HepG2 (cell line): Measurements from ENCODE around the gene GCC1. TPM values are rescaled to one million over a fixed set of nuclear protein-coding genes. Genes with fewer than 3 reads are reported as not detected.

Experiments used
- CAMTA2 ChIP-seq: sonication (generic); formaldehyde crosslinking; IDR thresholded peaks from 2 replicates; pipeline ENCODE4 v1.4.0; 2020; ENCODE audit warnings: mild to moderate bottlenecking, missing genetic modification reagents, borderline replicate concordance
- KAT2B ChIP-seq: fragments of 150-350 bp; IDR thresholded peaks from 2 replicates; pipeline ENCODE4 v1.6.1; 2014; ENCODE audit warnings: low read depth, low read length, borderline replicate concordance
- NBN ChIP-seq: fragments of 450-650 bp; conservative IDR thresholded peaks from 2 replicates; pipeline ENCODE4 v1.6.1; 2017
- NFATC3 ChIP-seq: sonication (generic); formaldehyde crosslinking; IDR thresholded peaks from 2 replicates; pipeline ENCODE4 v1.5.1; 2020; ENCODE audit warnings: mild to moderate bottlenecking, missing genetic modification reagents
- PATZ1 ChIP-seq: sonication (generic); formaldehyde crosslinking; IDR thresholded peaks from 2 replicates; pipeline ENCODE4 v1.4.0; 2020; ENCODE audit warnings: missing genetic modification reagents
- PBX2 ChIP-seq: IDR thresholded peaks from 2 replicates; pipeline ENCODE4 v1.6.1; 2016; ENCODE audit warnings: control low read depth
- RARG ChIP-seq: sonication (generic); formaldehyde crosslinking; IDR thresholded peaks from 2 replicates; pipeline ENCODE4 v1.4.0; 2020; ENCODE audit warnings: low read depth, mild to moderate bottlenecking, missing genetic modification reagents
- TFAP4 ChIP-seq: sonication (generic); IDR thresholded peaks from 2 replicates; pipeline ENCODE4 v1.6.1; 2016; ENCODE audit warnings: low read depth, borderline replicate concordance
- U2AF2 ChIP-seq: fragments of 200-400 bp; formaldehyde crosslinking; IDR thresholded peaks from 2 replicates; pipeline ENCODE4 v1.6.1; 2017; ENCODE audit warnings: low read depth, mild to moderate bottlenecking, low read length
- XRCC5 ChIP-seq: fragments of 200-400 bp; formaldehyde crosslinking; optimal IDR thresholded peaks from 2 replicates; pipeline ENCODE3; 2017; ENCODE audit warnings: mild to moderate bottlenecking, low read length
- ZC3H13 ChIP-seq: sonication (generic); formaldehyde crosslinking; IDR thresholded peaks from 2 replicates; pipeline ENCODE4 v1.8.1; 2023; ENCODE audit warnings: mild to moderate bottlenecking, missing genetic modification reagents, moderate library complexity
- ZFYVE20 ChIP-seq: sonication (generic); formaldehyde crosslinking; IDR thresholded peaks from 2 replicates; pipeline ENCODE4 v1.8.0; 2023; ENCODE audit warnings: low read depth, mild to moderate bottlenecking, moderate library complexity, missing genetic modification reagents, borderline replicate concordance
- ZIK1 ChIP-seq: sonication (generic); formaldehyde crosslinking; IDR thresholded peaks from 2 replicates; pipeline ENCODE4 v1.5.0; 2020; ENCODE audit warnings: mild to moderate bottlenecking, low read depth, missing genetic modification reagents, borderline replicate concordance
- ZNF547 ChIP-seq: sonication (generic); formaldehyde crosslinking; IDR thresholded peaks from 2 replicates; pipeline ENCODE4 v1.5.1; 2020; ENCODE audit warnings: mild to moderate bottlenecking, missing genetic modification reagents
- ZNF619 ChIP-seq: sonication (generic); formaldehyde crosslinking; IDR thresholded peaks from 2 replicates; pipeline ENCODE4 v1.4.0; 2020; ENCODE audit warnings: mild to moderate bottlenecking, missing genetic modification reagents
- ZNF672 ChIP-seq: sonication (generic); formaldehyde crosslinking; IDR thresholded peaks from 2 replicates; pipeline ENCODE4 v1.8.1; 2022; ENCODE audit warnings: missing genetic modification reagents
- ZNF747 ChIP-seq: sonication (generic); formaldehyde crosslinking; IDR thresholded peaks from 2 replicates; pipeline ENCODE4 v1.8.1; 2023; ENCODE audit warnings: missing genetic modification reagents, mild to moderate bottlenecking, borderline replicate concordance
- polyA plus RNA-seq, 8 experiments: library from polyadenylated mRNA; depleted of rRNA in 3 of 8; stranded (reverse) in 7 of 8; unstranded in 1 of 8; fragments of >200 nt; fragmentation: Illumina TruSeq in 4 of 8; extraction: Trizol in 4 of 8; gene quantifications; 2 replicates each; pipeline versions ENCODE4 v1.2.1 to v1.2.3, GENCODE V29; 2011 to 2016; ENCODE audit warnings: low read depth in 4 of 8, missing spikeins in 1 of 8, mixed read lengths in 1 of 8; ENCODE audit not compliant: insufficient read depth in 1 of 8
- total RNA-seq, 5 experiments: library from RNA; depleted of rRNA; stranded (reverse); fragments of >200 nt; fragmentation: Illumina TruSeq; extraction: Trizol; gene quantifications; 2 replicates each; pipeline ENCODE4 v1.2.3, GENCODE V29; 2016; ENCODE audit warnings: low read depth in 1 of 5
- TF ChIP-seq, protein P1 (sequence below): sonication (generic); formaldehyde crosslinking; IDR thresholded peaks from 2 replicates; pipeline ENCODE4 v1.5.1; 2020; ENCODE audit warnings: missing genetic modification reagents, mild to moderate bottlenecking, borderline replicate concordance

The GCC1 gene
- total and polyA plus RNA-seq, 2 of the 13 experiments (the other 11 are each of a cell fraction or from before 2014, with no cell fraction given): 2.5 to 15.3 TPM

- TF ChIP-seq PATZ1 (CRISPR knock-in tag): no peak
- TF ChIP-seq NBN: no peak
- TF ChIP-seq KAT2B: no peak
- TF ChIP-seq TFAP4: no peak
- TF ChIP-seq CAMTA2 (CRISPR knock-in tag): no peak
- no peak for TF ChIP-seq ZNF547 (CRISPR knock-in tag)
- TF ChIP-seq ZIK1 (CRISPR knock-in tag): no peak
- no peak for TF ChIP-seq RARG
- TF ChIP-seq PBX2 (CRISPR knock-in tag): no peak
- TF ChIP-seq NFATC3 (CRISPR knock-in tag): no peak
- TF ChIP-seq ZFYVE20 (CRISPR knock-in tag): no peak
- TF ChIP-seq U2AF2: no peak
- TF ChIP-seq ZC3H13 (CRISPR knock-in tag): no peak
- TF ChIP-seq ZNF747 (CRISPR knock-in tag): no peak
- TF ChIP-seq, protein P1, sequence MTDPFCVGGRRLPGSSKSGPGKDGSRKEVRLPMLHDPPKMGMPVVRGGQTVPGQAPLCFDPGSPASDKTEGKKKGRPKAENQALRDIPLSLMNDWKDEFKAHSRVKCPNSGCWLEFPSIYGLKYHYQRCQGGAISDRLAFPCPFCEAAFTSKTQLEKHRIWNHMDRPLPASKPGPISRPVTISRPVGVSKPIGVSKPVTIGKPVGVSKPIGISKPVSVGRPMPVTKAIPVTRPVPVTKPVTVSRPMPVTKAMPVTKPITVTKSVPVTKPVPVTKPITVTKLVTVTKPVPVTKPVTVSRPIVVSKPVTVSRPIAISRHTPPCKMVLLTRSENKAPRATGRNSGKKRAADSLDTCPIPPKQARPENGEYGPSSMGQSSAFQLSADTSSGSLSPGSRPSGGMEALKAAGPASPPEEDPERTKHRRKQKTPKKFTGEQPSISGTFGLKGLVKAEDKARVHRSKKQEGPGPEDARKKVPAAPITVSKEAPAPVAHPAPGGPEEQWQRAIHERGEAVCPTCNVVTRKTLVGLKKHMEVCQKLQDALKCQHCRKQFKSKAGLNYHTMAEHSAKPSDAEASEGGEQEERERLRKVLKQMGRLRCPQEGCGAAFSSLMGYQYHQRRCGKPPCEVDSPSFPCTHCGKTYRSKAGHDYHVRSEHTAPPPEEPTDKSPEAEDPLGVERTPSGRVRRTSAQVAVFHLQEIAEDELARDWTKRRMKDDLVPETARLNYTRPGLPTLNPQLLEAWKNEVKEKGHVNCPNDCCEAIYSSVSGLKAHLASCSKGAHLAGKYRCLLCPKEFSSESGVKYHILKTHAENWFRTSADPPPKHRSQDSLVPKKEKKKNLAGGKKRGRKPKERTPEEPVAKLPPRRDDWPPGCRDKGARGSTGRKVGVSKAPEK (CRISPR knock-in tag): no peak
- TF ChIP-seq XRCC5: peak; percentile 65
- TF ChIP-seq ZNF619 (CRISPR knock-in tag): no peak
- TF ChIP-seq ZNF672 (CRISPR knock-in tag): no peak
- TF ChIP-seq, all 625 proteins: peak for 6
Measured at GRCh38 chr7:127629268-127629854, 44.0 kb upstream of the GCC1 start (continued).
